Calu3 (cell line): ENCODE results near the gene VHLL. TPM values are rescaled to one million over a fixed set of nuclear protein-coding genes. Genes with fewer than 3 reads are reported as not detected.
"Not testable (repeated sequence)": the region's sequence is repeated elsewhere in the genome, so short reads cannot be mapped to it uniquely, and the experiment has no call there.

Experiments
- Bru-seq: library from RNA; stranded (reverse); fragments of 400-500 nt; gene quantifications from one replicate; lab custom pipeline; 2021; lab: Mats Ljungman, UMichigan
- BruChase-seq, 2 experiments: library from RNA; stranded (reverse); fragments of 400-500 nt; gene quantifications; one replicate each; lab custom pipeline; 2021; lab: Mats Ljungman, UMichigan
- BruUV-seq: library from RNA; stranded (reverse); fragments of 400-500 nt; replicated peaks from 2 replicates; lab custom pipeline; 2021; lab: Mats Ljungman, UMichigan
- CTCF ChIA-PET: fragments of 300-600 bp; sonication (Branson Sonifier 250); formaldehyde crosslinking; loops from one replicate; lab custom pipeline; 2022; ENCODE audit warnings: antibody characterized with exemption; lab: Charles Lee
- DNase-seq: peaks from one replicate; pipeline ENCODE4 v3.0.0; 2022
- H3K27ac Mint-ChIP-seq: one replicate; pipeline ENCODE4 v1.8.0; 2022; ENCODE audit warnings: mixed read lengths; ENCODE audit not compliant: unreplicated experiment
- H3K27me3 Mint-ChIP-seq: one replicate; pipeline ENCODE4 v1.8.0; 2022; ENCODE audit warnings: mixed read lengths; ENCODE audit not compliant: unreplicated experiment
- H3K36me3 Mint-ChIP-seq: one replicate; pipeline ENCODE4 v1.8.0; 2022; ENCODE audit warnings: mild to moderate bottlenecking, moderate library complexity, mixed read lengths; ENCODE audit not compliant: insufficient read depth, unreplicated experiment
- H3K4me1 Mint-ChIP-seq: one replicate; pipeline ENCODE4 v1.8.0; 2022; ENCODE audit warnings: mild to moderate bottlenecking, low read depth, mixed read lengths; ENCODE audit not compliant: unreplicated experiment
- H3K4me3 Mint-ChIP-seq: one replicate; pipeline ENCODE4 v1.8.0; 2022; ENCODE audit warnings: mild to moderate bottlenecking, low read depth, moderate library complexity, mixed read lengths; ENCODE audit not compliant: unreplicated experiment
- H3K9me3 Mint-ChIP-seq: one replicate; pipeline ENCODE4 v1.8.0; 2022; ENCODE audit warnings: low read depth, mixed read lengths; ENCODE audit not compliant: unreplicated experiment
- CTCF ChIP-seq: fragments of 200-600 bp; IDR thresholded peaks from one replicate; pipeline ENCODE4 v1.8.0; 2022; ENCODE audit warnings: antibody characterized with exemption; ENCODE audit not compliant: unreplicated experiment
- intact Hi-C: fragments of 100-400 bp; cut with micrococcal nuclease; formaldehyde crosslinking; loops from one replicate; pipeline ENCODE4 v1.10.0; 2022; ENCODE audit not compliant: unreplicated experiment
- long read RNA-seq: library from polyadenylated mRNA; stranded (forward); transcript quantifications from one replicate; pipeline ENCODE4 v2.0.0, GENCODE V29; 2022
- total RNA-seq: library from RNA; stranded (reverse); gene quantifications from 2 replicates; pipeline ENCODE4 v1.2.3, GENCODE V29; 2022

The VHLL gene
- total RNA-seq (0.81 and 1.5 TPM in 2 replicates), Bru-seq, nascent RNA (percentile 36 among the genes with signal in this experiment), BruChase-seq, experiment 1, labeled RNA remaining after a 6-hour chase (percentile 74 among the genes with signal in this experiment), BruChase-seq, experiment 2, labeled RNA remaining after a 2-hour chase (percentile 80 among the genes with signal in this experiment)
- long read RNA-seq = 0 reads

DNA sequence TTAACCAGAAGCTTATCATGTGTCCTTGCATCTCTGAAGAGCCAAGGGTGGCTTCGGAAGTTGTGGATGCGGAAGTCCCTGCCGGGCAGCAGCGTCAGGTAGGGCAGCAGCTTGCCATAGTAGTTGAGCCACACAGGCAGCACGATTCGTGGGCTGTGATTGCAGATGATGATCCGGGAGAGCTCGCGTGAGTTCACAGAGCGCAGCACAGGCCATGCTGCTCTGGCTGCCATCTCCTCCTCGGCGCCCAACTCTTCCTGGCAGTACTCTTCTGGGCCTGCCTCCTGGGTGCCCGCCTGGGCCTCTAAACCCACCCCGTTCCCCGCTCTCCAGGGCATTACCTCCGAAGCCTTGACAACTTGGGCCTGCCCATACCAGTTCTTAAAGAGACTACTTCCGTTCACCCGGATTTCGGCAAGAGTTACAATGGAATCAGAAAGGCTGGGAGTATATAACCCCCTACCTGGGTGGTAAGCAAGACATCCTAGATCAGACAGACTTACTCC is at the start of gene VHLL:
Gene VHLL, minus strand, starts transcription at position 456 of the 506 bp plus-strand sequence. Its CDS starts 118 bp downstream, at position 338.
- Mint-ChIP-seq H3K36me3 (peaks cover 30% of the 10 kb centered on the region), H3K27me3 (no peaks in the 10 kb centered on the region), H3K9me3 (no peaks in the 10 kb centered on the region), H3K4me1 (peaks cover 12% of the 10 kb centered on the region), H3K4me3 (no peak within 1 kb of the TSS), H3K27ac (no peak within 1 kb of the TSS)
- no peak for DNase-seq
- CTCF ChIA-PET = interaction anchor here (0.8 kb wide), 1 partner anchor 28 kb away, joined by 3 read pairs; no protein-coding TSS in a partner anchor
- BruUV-seq = no TSS peak
- intact Hi-C loops = no loop called here
- TF ChIP-seq CTCF = no peak

- Mint-ChIP-seq H3K27ac (no peak overlapping the region), H3K27me3 (peaks cover 69% of the 10 kb centered on the region), H3K4me3 (no peak overlapping the region), H3K36me3 (no peaks in the 10 kb centered on the region), H3K4me1 (no peaks in the 10 kb centered on the region), H3K9me3 (no peaks in the 10 kb centered on the region)
- intact Hi-C loops = no loop called here
- CTCF ChIA-PET = no interaction called here
- no peak for DNase-seq
- no peak for TF ChIP-seq CTCF
- BruUV-seq = no TSS peak
Measured at GRCh38 chr1:156347331-156347730, 48.2 kb upstream of the VHLL start.

- Mint-ChIP-seq H3K4me3 (no peak overlapping the region), H3K36me3 (no peaks in the 10 kb centered on the region), H3K9me3 (no peaks in the 10 kb centered on the region), H3K27ac (no peak overlapping the region), H3K4me1 (no peaks in the 10 kb centered on the region), H3K27me3 (peaks cover 63% of the 10 kb centered on the region)
- TF ChIP-seq CTCF = no peak
- CTCF ChIA-PET = no interaction called here
- intact Hi-C loops = no loop called here
- BruUV-seq = no TSS peak
- no peak for DNase-seq
Measured at GRCh38 chr1:156346636-156347035, 47.5 kb upstream of the VHLL start.

DNA sequence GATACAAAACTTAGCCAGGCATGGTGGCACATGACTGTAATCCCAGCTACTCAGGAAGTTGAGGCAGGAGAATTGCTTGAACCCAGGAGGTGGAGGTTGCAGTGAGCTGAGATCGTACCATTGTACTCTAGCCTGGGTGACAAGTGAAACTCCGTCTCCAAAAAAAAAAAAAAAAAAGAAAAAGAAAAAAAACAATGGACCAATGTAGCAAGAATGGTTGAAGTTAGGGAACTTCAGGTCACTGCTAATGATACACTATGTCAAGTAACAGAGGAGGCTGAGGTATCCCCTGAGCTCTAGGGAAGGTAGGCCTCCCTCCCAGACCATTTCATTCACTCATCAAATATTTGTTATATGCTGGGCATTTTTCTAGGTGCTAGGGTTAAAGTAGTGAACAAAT is 46.9 kb upstream of the VHLL start:
- CTCF ChIA-PET = interaction anchor here (0.6 to 0.7 kb wide), 2 partner anchors 601 to 637 kb away, joined by 4 to 6 read pairs; no protein-coding TSS in a partner anchor
- BruUV-seq = not testable (repeated sequence)

GRCh38 chr1:156344409-156344808 is 45.3 kb upstream of the VHLL start:
- no peak overlapping the region for H3K4me3 Mint-ChIP-seq
- peaks cover 40% of the 10 kb centered on the region for H3K27me3 Mint-ChIP-seq
- TF ChIP-seq CTCF = no peak
- CTCF ChIA-PET = interaction anchor here (1.5 kb wide), 2 partner anchors 14 to 41 kb away, joined by 4 to 5 read pairs; no protein-coding TSS in a partner anchor
- no peak for DNase-seq
- intact Hi-C loops = no loop called here
- H3K9me3 Mint-ChIP-seq = no peaks in the 10 kb centered on the region
- H3K4me1 Mint-ChIP-seq = no peaks in the 10 kb centered on the region
- no peak overlapping the region for H3K27ac Mint-ChIP-seq
- H3K36me3 Mint-ChIP-seq = peaks cover 1% of the 10 kb centered on the region
- no TSS peak for BruUV-seq

More for the DNA sequence above, 46.9 kb upstream of the VHLL start:
- H3K9me3 Mint-ChIP-seq, intact Hi-C loops, H3K4me3 Mint-ChIP-seq, H3K4me1 Mint-ChIP-seq, DNase-seq, H3K36me3 Mint-ChIP-seq, H3K27ac Mint-ChIP-seq: not testable (repeated sequence)
- H3K27me3 Mint-ChIP-seq = peaks cover 57% of the 10 kb centered on the region
